HT1080 (cell line): ENCODE data around the gene FAM72A. TPM values are rescaled to one million over a fixed set of nuclear protein-coding genes. Genes with fewer than 3 reads are reported as not detected.
"Not testable (repeated sequence)": the region's sequence is repeated elsewhere in the genome, so short reads cannot be mapped to it uniquely, and the experiment has no call there.

Experiments used
- DNase-seq: peaks from one replicate; pipeline ENCODE4 v3.0.0-alpha.2; 2015; ENCODE audit warnings: low read depth
- total RNA-seq: library from RNA; depleted of rRNA; stranded (reverse); fragments of >200 nt; shearing (Covaris generic); gene quantifications from 2 replicates; pipeline ENCODE4 v1.2.3, GENCODE V29; 2014

The FAM72A gene
- total RNA-seq, 1 experiment from 2014 or later, result 15.0 TPM

GRCh38 chr1:206215600-206216392, 13.2 kb upstream of the FAM72A start:
- not testable (repeated sequence) for DNase-seq

GRCh38 chr1:206210802-206211201, 8.2 kb upstream of the FAM72A start:
- not testable (repeated sequence) for DNase-seq

- not testable (repeated sequence) for DNase-seq
Observed at GRCh38 chr1:206205569-206205968, 2.9 kb upstream of the FAM72A start.

- peak; percentile 21 for DNase-seq
Observed at GRCh38 chr1:206204871-206205270, 2.2 kb upstream of the FAM72A start.

- DNase-seq, result not testable (repeated sequence)
Observed at GRCh38 chr1:206204159-206204511, 1.5 kb upstream of the FAM72A start.

DNA sequence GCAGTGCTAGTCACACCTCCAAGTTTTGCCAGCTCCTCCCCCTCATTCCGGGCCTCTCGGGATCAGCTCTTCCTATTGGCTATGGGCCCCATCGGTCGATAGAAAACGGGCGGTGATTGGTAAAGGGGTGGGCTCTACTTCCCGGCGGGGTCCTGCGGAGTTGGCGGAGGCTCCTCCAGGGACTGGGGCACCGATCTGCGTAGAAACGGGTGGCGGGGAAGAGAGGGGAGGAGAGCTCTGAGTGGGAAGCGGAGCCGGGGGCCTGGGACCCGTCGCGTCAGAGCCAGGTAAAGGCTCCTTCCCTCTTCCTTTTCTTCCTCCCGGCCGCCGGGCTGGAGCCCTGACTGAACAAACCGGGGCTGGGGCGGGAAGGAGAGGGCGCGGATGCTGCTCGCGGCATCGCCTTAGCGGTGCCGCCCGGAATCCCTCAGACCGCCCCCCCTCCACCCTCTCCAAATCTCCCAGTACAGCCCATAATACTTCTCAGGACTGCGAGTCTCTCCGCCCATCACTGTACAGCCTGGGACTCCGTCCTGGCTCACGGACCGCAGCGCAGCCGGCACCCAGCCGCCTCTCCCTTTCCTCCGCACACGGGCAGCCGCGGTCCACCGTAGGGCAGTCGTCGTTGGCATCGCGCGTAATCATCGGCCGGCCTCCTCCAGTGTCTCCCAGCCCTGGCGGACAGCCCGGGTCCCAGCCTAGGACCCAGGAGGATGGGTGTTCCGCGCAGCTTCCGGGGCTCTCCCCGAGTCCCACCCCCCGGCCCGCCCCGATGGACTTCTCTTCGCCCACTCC, 922 bp upstream of the FAM72A start, which contains the start of gene SRGAP2:
TSS of gene SRGAP2 (plus strand) at position 178 of the 795 bp plus-strand sequence. CDS start 2,430 bp downstream, outside the sequence.
- DNase-seq, result peak; percentile 63

DNA sequence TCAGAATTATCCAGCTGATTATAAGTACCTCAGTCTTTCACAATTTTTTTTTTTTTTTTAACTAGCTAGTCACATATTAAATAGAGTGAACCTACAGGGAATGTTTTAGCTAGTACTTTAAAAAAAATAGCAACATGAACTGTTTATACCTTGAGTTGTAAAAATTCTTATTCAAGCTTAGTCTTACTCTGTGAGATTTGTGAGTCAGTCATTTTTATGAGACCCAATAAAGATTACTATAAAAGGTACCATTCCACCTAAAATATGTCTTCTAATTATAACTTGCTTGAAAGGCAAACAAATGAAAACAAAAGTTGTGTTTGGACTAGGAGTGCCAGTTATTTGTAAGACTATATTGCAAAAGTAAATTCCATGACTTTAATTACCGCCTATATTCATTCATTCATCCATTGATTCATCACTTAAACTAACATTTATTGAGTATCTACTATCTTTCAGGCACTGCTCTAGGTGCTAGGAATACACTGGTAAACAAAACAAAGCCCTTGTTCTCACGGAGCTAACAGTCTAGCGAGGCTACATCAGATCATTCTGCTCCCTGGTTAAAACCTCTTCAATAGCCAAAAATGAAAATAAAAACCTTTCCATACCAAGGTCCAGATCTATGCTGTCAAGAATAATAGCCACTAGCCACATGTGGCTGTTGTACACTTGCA, 5.8 kb downstream of the FAM72A start:
- not testable (repeated sequence) for DNase-seq

GRCh38 chr1:206195182-206195581, 7.5 kb downstream of the FAM72A start:
- DNase-seq, result not testable (repeated sequence)

- not testable (repeated sequence) for DNase-seq
Observed at GRCh38 chr1:206186826-206187225, 15.8 kb downstream of the FAM72A start.

GRCh38 chr1:206185778-206186177, 16.9 kb downstream of the FAM72A start:
- DNase-seq, result not testable (repeated sequence)

GRCh38 chr1:206183788-206184187, 18.9 kb downstream of the FAM72A start:
- DNase-seq, result not testable (repeated sequence)

GRCh38 chr1:206182368-206183317, 20.0 kb downstream of the FAM72A start:
- DNase-seq, result peak; percentile 40

GRCh38 chr1:206179666-206180065, 23.0 kb downstream of the FAM72A start:
- not testable (repeated sequence) for DNase-seq

GRCh38 chr1:206178061-206178989, 24.3 kb downstream of the FAM72A start:
- DNase-seq, result peak; percentile 80

GRCh38 chr1:206176114-206176502, 26.5 kb downstream of the FAM72A start:
- not testable (repeated sequence) for DNase-seq

DNA sequence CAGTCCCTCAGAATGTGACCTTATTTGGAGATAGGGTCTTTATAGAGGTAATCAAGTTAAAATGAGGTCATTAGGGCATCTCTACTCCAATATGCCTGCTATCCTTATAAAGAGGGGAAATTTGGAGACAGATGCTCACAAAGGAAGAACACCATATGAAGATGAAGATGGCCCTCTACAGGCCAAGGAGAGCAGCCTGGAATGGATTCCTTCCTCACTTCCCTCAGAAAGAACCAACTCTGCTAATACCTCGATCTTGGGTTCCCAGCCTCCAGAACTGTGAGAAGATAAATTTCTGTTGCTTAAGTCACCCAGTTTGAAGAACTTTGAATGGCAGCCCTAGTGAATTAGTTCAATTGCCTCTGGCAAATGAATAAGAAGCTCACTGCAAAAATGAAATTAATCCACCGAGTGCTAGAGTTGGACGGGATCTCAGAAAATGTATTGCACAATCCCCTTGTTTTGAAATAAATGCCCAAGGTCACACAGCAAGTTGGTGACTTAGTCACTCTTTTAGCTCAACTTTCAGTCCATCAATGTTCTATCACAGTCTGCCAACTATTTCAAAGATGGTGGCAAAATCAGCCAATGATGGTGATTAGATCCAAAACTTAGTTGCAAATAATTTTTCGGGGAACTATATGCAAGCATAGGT, 27.1 kb downstream of the FAM72A start:
- DNase-seq, result peak; percentile 63

DNA sequence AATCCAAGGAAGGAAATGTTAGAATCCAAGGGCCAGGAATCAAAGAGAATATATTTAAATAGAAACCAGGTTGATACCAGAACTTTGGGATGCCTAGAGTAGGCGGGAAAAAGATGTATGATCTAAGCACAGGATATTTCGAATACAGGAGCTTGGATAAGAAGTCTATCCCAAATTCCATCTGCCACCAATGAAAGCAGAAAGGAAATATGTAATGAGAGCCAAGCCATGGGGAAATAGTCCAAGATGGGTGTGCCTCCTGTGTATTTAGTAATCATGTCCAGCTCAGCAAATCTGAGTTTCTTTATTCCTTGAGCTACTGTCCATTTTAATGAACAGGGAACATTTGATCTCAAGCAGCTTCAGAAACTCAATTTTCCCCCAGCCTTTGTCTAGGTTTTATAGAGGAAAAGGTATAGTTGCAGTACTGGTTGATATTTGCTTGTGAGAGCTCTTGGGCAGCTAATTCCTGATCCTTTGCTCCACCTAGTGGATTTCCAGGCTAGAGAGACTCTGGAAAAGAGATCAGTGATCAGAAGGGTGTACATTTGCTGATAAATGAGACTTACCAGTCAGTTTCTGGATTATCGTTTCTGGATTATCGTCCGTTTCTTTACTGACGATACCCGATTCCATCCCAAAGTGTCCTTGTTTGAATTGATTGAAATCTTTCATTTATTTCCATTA, 28.3 kb downstream of the FAM72A start:
- not testable (repeated sequence) for DNase-seq

GRCh38 chr1:206173110-206173719, 29.4 kb downstream of the FAM72A start:
- not testable (repeated sequence) for DNase-seq
